SK-N-SH treated with all-trans-retinoic acid at 6 μM for 48 hours (cell line): ENCODE data around the gene ZNF350.

Source experiments
- ATAC-seq: fragments of 200-7000 bp; cut with Tn5 transposase; 3 replicates; pipeline ENCODE4 v1.9.1; 2020; ENCODE audit warnings: mild to moderate bottlenecking, moderate library complexity
- ARNTL ChIP-seq: fragments of 450-650 bp; formaldehyde crosslinking; IDR thresholded peaks from 2 replicates; pipeline ENCODE4 v1.5.0; 2020; ENCODE audit warnings: low read depth, mild to moderate bottlenecking, moderate library complexity, borderline replicate concordance
- BACH2 ChIP-seq: fragments of 250-450 bp; sonication (Bioruptor Pico); IDR thresholded peaks from 2 replicates; pipeline ENCODE4 v1.9.0; 2021; ENCODE audit warnings: mild to moderate bottlenecking, borderline replicate concordance
- CSDC2 ChIP-seq: fragments of 250-450 bp; sonication (Bioruptor Pico); IDR thresholded peaks from 2 replicates; pipeline ENCODE4 v1.5.0; 2020; ENCODE audit warnings: mild to moderate bottlenecking, moderate library complexity
- ESRRG ChIP-seq: fragments of 250-450 bp; sonication (Bioruptor Pico); IDR thresholded peaks from 2 replicates; pipeline ENCODE4 v1.6.1; 2021; ENCODE audit warnings: mild to moderate bottlenecking
- GLIS3 ChIP-seq: fragments of 250-450 bp; sonication (Bioruptor Pico); IDR thresholded peaks from 2 replicates; pipeline ENCODE4 v1.5.0; 2020; ENCODE audit warnings: mild to moderate bottlenecking, moderate library complexity
- ISL1 ChIP-seq: fragments of 250-450 bp; sonication (Bioruptor Pico); IDR thresholded peaks from 2 replicates; pipeline ENCODE4 v2.1.2; 2022; ENCODE audit warnings: mild to moderate bottlenecking, moderate library complexity
- OSR1 ChIP-seq: fragments of 250-450 bp; sonication (Bioruptor Pico); IDR thresholded peaks from 2 replicates; pipeline ENCODE4 v1.8.0; 2022; ENCODE audit warnings: moderate library complexity, mild to moderate bottlenecking, inconsistent platforms
- PPARA ChIP-seq: fragments of 250-450 bp; sonication (Bioruptor Pico); IDR thresholded peaks from 2 replicates; pipeline ENCODE4 v1.5.0; 2020; ENCODE audit warnings: mild to moderate bottlenecking, borderline replicate concordance
- RARB ChIP-seq: fragments of 250-450 bp; sonication (Bioruptor Pico); IDR thresholded peaks from 2 replicates; pipeline ENCODE4 v1.8.0; 2021; ENCODE audit warnings: mild to moderate bottlenecking, moderate library complexity
- SNAI2 ChIP-seq: fragments of 250-450 bp; sonication (Bioruptor Pico); IDR thresholded peaks from 2 replicates; pipeline ENCODE4 v1.5.0; 2020; ENCODE audit warnings: mild to moderate bottlenecking, moderate library complexity
- TCF4 ChIP-seq: fragments of 250-450 bp; sonication (Bioruptor Pico); IDR thresholded peaks from 2 replicates; pipeline ENCODE4 v1.8.0; 2021; ENCODE audit warnings: mild to moderate bottlenecking, moderate library complexity, borderline replicate concordance
- TOX ChIP-seq: fragments of 250-450 bp; sonication (Bioruptor Pico); IDR thresholded peaks from 2 replicates; pipeline ENCODE4 v1.8.0; 2021; ENCODE audit warnings: mild to moderate bottlenecking, moderate library complexity, borderline replicate concordance
- ZC3H10 ChIP-seq: fragments of 250-450 bp; sonication (Bioruptor Pico); IDR thresholded peaks from 2 replicates; pipeline ENCODE4 v1.5.1; 2021; ENCODE audit warnings: mild to moderate bottlenecking, moderate library complexity
- ZFP3 ChIP-seq: fragments of 250-450 bp; sonication (Bioruptor Pico); IDR thresholded peaks from 2 replicates; pipeline ENCODE4 v1.5.0; 2020; ENCODE audit warnings: mild to moderate bottlenecking, moderate library complexity
- ZFP30 ChIP-seq: fragments of 450-650 bp; formaldehyde crosslinking; IDR thresholded peaks from 2 replicates; pipeline ENCODE4 v1.5.0; 2022; ENCODE audit warnings: mild to moderate bottlenecking, moderate library complexity
- ZNF565 ChIP-seq: fragments of 450-650 bp; formaldehyde crosslinking; conservative IDR thresholded peaks from 2 replicates; pipeline ENCODE4 v1.5.0; 2020; ENCODE audit warnings: low read depth, mild to moderate bottlenecking, moderate library complexity
- ZNF70 ChIP-seq: fragments of 450-650 bp; formaldehyde crosslinking; IDR thresholded peaks from 2 replicates; pipeline ENCODE4 v1.5.0; 2020; ENCODE audit warnings: mild to moderate bottlenecking, moderate library complexity
- ZNF8 ChIP-seq: fragments of 450-650 bp; formaldehyde crosslinking; IDR thresholded peaks from 2 replicates; pipeline ENCODE4 v1.5.0; 2020; ENCODE audit warnings: mild to moderate bottlenecking, moderate library complexity
- TF ChIP-seq, protein P1 (sequence below): fragments of 250-450 bp; sonication (Bioruptor Pico); IDR thresholded peaks from 2 replicates; pipeline ENCODE4 v1.8.0; 2020; ENCODE audit warnings: mild to moderate bottlenecking, moderate library complexity, borderline replicate concordance
- TF ChIP-seq, protein P2 (sequence below): fragments of 250-450 bp; sonication (Bioruptor Pico); IDR thresholded peaks from 2 replicates; pipeline ENCODE4 v1.5.0; 2020; ENCODE audit warnings: mild to moderate bottlenecking, moderate library complexity
- TF ChIP-seq, protein P3 (sequence below): fragments of 250-450 bp; sonication (Bioruptor Pico); IDR thresholded peaks from 2 replicates; pipeline ENCODE4 v1.5.1; 2021; ENCODE audit warnings: mild to moderate bottlenecking, moderate library complexity
- TF ChIP-seq, protein P4 (sequence below): fragments of 250-450 bp; sonication (Bioruptor Pico); IDR thresholded peaks from 2 replicates; pipeline ENCODE4 v1.8.0; 2021; ENCODE audit warnings: low read depth, mild to moderate bottlenecking, moderate library complexity, borderline replicate concordance

Gene ZNF350

DNA sequence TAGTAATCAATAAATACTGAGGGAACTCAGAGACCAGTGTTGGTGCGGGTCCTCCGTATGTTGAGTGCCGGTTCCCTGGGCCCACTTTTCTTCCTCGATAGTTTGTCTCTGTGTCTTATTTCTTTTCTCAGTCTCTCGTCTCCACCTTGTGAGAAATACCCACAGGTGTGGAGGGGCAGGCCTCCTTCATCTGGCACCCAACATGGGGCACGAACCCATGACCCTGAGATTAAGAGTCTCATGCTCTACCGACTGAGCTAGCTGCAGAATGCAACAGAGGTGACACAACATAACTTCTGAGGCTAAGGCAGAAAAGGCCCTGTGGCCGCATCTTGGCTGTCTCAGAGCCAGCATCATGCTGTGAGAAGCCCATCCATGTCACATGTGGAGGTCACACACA lies 64.7 kb downstream of the ZNF350 start (continued):
- TF ChIP-seq, protein P1, sequence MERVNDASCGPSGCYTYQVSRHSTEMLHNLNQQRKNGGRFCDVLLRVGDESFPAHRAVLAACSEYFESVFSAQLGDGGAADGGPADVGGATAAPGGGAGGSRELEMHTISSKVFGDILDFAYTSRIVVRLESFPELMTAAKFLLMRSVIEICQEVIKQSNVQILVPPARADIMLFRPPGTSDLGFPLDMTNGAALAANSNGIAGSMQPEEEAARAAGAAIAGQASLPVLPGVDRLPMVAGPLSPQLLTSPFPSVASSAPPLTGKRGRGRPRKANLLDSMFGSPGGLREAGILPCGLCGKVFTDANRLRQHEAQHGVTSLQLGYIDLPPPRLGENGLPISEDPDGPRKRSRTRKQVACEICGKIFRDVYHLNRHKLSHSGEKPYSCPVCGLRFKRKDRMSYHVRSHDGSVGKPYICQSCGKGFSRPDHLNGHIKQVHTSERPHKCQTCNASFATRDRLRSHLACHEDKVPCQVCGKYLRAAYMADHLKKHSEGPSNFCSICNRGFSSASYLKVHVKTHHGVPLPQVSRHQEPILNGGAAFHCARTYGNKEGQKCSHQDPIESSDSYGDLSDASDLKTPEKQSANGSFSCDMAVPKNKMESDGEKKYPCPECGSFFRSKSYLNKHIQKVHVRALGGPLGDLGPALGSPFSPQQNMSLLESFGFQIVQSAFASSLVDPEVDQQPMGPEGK (CRISPR knock-in tag), result no peak
- no peak for TF ChIP-seq ZC3H10 (CRISPR knock-in tag)

DNA sequence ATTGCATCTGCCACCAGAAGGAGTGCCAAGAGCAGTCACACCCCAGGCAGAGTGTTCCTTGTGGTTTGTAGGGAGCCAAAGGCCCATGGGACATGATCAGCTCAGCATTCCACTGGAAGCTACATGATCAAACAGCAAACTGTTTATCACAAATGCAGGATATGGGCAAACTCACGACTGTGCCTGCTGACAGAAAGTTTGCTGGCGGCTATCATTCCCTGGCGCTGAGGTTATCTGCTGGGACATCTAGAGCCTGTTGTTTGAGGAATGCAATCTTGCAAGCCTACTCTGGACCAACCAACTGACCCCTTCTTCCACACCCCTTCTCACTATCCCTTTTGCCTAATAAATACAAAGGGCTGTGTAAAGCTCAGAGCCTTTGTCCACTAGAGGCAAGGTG lies 67.0 kb downstream of the ZNF350 start:
- no peak for ATAC-seq
- TF ChIP-seq TOX (CRISPR knock-in tag), result no peak
- no peak for TF ChIP-seq ESRRG (CRISPR knock-in tag)
- TF ChIP-seq ZNF8, result no peak
- no peak for TF ChIP-seq SNAI2
- TF ChIP-seq PPARA, result no peak
- TF ChIP-seq, protein P2, sequence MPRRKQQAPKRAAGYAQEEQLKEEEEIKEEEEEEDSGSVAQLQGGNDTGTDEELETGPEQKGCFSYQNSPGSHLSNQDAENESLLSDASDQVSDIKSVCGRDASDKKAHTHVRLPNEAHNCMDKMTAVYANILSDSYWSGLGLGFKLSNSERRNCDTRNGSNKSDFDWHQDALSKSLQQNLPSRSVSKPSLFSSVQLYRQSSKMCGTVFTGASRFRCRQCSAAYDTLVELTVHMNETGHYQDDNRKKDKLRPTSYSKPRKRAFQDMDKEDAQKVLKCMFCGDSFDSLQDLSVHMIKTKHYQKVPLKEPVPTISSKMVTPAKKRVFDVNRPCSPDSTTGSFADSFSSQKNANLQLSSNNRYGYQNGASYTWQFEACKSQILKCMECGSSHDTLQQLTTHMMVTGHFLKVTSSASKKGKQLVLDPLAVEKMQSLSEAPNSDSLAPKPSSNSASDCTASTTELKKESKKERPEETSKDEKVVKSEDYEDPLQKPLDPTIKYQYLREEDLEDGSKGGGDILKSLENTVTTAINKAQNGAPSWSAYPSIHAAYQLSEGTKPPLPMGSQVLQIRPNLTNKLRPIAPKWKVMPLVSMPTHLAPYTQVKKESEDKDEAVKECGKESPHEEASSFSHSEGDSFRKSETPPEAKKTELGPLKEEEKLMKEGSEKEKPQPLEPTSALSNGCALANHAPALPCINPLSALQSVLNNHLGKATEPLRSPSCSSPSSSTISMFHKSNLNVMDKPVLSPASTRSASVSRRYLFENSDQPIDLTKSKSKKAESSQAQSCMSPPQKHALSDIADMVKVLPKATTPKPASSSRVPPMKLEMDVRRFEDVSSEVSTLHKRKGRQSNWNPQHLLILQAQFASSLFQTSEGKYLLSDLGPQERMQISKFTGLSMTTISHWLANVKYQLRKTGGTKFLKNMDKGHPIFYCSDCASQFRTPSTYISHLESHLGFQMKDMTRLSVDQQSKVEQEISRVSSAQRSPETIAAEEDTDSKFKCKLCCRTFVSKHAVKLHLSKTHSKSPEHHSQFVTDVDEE (CRISPR knock-in tag), result no peak
- no peak for TF ChIP-seq TCF4
- TF ChIP-seq ZNF70 (CRISPR knock-in tag), result no peak
- no peak for TF ChIP-seq BACH2 (CRISPR knock-in tag)
- TF ChIP-seq ZC3H10 (CRISPR knock-in tag), result no peak
- TF ChIP-seq OSR1, result no peak
- no peak for TF ChIP-seq ZFP3 (CRISPR knock-in tag)
- no peak for TF ChIP-seq ISL1 (CRISPR knock-in tag)
- no peak for TF ChIP-seq ZNF565 (CRISPR knock-in tag)
- TF ChIP-seq, protein P3, sequence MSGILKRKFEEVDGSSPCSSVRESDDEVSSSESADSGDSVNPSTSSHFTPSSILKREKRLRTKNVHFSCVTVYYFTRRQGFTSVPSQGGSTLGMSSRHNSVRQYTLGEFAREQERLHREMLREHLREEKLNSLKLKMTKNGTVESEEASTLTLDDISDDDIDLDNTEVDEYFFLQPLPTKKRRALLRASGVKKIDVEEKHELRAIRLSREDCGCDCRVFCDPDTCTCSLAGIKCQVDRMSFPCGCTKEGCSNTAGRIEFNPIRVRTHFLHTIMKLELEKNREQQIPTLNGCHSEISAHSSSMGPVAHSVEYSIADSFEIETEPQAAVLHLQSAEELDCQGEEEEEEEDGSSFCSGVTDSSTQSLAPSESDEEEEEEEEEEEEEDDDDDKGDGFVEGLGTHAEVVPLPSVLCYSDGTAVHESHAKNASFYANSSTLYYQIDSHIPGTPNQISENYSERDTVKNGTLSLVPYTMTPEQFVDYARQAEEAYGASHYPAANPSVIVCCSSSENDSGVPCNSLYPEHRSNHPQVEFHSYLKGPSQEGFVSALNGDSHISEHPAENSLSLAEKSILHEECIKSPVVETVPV (CRISPR knock-in tag), result no peak
- TF ChIP-seq CSDC2 (CRISPR knock-in tag), result no peak
- TF ChIP-seq, protein P4, sequence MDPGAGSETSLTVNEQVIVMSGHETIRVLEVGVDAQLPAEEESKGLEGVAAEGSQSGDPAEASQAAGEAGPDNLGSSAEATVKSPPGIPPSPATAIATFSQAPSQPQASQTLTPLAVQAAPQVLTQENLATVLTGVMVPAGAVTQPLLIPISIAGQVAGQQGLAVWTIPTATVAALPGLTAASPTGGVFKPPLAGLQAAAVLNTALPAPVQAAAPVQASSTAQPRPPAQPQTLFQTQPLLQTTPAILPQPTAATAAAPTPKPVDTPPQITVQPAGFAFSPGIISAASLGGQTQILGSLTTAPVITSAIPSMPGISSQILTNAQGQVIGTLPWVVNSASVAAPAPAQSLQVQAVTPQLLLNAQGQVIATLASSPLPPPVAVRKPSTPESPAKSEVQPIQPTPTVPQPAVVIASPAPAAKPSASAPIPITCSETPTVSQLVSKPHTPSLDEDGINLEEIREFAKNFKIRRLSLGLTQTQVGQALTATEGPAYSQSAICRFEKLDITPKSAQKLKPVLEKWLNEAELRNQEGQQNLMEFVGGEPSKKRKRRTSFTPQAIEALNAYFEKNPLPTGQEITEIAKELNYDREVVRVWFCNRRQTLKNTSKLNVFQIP (CRISPR knock-in tag), result no peak
- TF ChIP-seq RARB (CRISPR knock-in tag), result no peak

DNA sequence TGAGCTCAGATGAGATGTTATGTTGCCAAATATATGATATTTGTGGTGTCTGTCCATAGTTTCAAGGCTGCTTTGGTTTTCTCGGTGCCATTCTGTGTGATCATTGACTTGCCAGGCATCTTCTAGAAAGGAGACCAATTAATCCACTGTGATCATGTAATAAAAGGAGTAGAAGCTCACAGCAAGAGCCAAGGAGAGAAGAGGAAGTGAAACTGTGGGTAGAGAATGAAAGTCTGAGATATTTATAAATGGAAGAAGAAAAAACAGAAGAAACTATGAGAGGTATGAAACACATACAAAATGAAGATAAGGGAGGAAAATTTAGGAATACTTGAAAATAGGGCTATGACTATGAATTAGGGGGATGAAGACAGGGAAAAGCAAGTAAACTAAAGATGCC lies 70.5 kb downstream of the ZNF350 start:
- ATAC-seq, result no peak
- TF ChIP-seq ZC3H10 (CRISPR knock-in tag) (no peak), ZFP3 (CRISPR knock-in tag) (no peak), GLIS3 (CRISPR knock-in tag) (no peak), ZNF70 (CRISPR knock-in tag) (no peak), ARNTL (no peak), TOX (CRISPR knock-in tag) (no peak), ESRRG (CRISPR knock-in tag) (no peak), ZFP30 (CRISPR knock-in tag) (no peak), ZNF8 (no peak), PPARA (no peak)
- TF ChIP-seq, protein P4 (CRISPR knock-in tag), result no peak
- TF ChIP-seq, protein P2 (CRISPR knock-in tag), result no peak
